Measurements from ENCODE around the gene CRAMP1. TPM values are rescaled to one million over a fixed set of nuclear protein-coding genes. Genes with fewer than 3 reads are reported as not detected.
A peak's percentile ranks its signal among the peaks of the same experiment; 100 is the strongest.

Gene CRAMP1
- total RNA-seq, 2 donors from 2014 or later, result 29.2 to 40.0 TPM

DNA sequence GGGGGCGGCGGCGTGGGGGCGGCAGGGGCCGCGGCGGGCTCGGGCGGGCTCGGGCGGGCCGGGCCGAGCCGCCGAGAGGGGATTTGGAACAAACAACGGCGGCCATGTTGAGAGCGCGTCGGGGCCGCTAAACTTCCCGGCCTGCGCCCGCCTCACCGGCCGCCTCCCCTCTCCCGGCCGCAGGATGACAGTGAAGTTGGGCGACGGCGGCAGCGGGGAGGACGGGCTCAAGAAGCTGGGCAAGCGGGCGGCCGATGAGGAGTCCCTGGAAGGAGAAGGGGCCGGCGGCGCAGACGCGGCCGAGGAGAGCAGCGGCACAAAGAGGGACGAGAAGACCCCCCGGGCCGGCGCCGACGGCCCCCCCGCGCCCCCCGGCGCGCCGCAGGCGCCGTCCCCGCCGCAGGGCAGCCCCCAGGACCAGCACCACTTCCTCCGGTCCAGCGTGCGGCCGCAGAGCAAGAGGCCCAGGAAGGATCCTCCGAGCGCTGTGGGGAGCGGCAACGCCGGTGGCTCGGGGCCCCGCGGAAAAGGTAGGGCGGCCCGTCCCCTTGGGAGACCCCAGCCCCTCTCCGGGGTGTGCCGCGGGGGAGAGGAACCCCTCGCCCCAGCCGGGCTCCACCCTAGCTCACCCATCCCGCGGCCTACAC is 2.4 kb downstream of the CRAMP1 start:
- H3K36me3 ChIP-seq (ENCODE audit: control insufficient read depth, insufficient read depth, low read length), result peaks cover 25% of the 10 kb centered on the region
- peaks cover 18% of the 10 kb centered on the region for H3K27me3 Mint-ChIP-seq (ENCODE audit: insufficient read depth)
- H3K27me3 ChIP-seq (ENCODE audit: control insufficient read depth, insufficient read depth, low read length, poor library complexity, severe bottlenecking), result peaks cover 9% of the 10 kb centered on the region
- TF ChIP-seq, protein P1, sequence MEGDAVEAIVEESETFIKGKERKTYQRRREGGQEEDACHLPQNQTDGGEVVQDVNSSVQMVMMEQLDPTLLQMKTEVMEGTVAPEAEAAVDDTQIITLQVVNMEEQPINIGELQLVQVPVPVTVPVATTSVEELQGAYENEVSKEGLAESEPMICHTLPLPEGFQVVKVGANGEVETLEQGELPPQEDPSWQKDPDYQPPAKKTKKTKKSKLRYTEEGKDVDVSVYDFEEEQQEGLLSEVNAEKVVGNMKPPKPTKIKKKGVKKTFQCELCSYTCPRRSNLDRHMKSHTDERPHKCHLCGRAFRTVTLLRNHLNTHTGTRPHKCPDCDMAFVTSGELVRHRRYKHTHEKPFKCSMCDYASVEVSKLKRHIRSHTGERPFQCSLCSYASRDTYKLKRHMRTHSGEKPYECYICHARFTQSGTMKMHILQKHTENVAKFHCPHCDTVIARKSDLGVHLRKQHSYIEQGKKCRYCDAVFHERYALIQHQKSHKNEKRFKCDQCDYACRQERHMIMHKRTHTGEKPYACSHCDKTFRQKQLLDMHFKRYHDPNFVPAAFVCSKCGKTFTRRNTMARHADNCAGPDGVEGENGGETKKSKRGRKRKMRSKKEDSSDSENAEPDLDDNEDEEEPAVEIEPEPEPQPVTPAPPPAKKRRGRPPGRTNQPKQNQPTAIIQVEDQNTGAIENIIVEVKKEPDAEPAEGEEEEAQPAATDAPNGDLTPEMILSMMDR (conservative IDR thresholded peaks at IDR 0.05), result no peak
- H3K9me3 Mint-ChIP-seq, result peaks cover 13% of the 10 kb centered on the region
- peaks cover 34% of the 10 kb centered on the region for H3K36me3 Mint-ChIP-seq (ENCODE audit: low read depth)
- no peaks in the 10 kb centered on the region for H3K9me3 ChIP-seq (ENCODE audit: control insufficient read depth, low read length)
- H3K9ac ChIP-seq (ENCODE audit: extremely low read depth, low read length, poor library complexity, severe bottlenecking), result peak overlapping the region; percentile 39
- H3K27ac Mint-ChIP-seq, result no peak overlapping the region
- H3K4me3 ChIP-seq (ENCODE audit: low read length), result peak overlapping the region; percentile 83
- no peaks in the 10 kb centered on the region for H3K4me1 ChIP-seq (ENCODE audit: control insufficient read depth, insufficient read depth, low read length)
- 0 to 1% methylated on average over 20 to 80 of the region's 80 CpGs for WGBS, 2 experiments (ENCODE audit: insufficient coverage in 1 of 2, insufficient read length in 1 of 2)
- peak overlapping the region; percentile 79 for H3K4me3 Mint-ChIP-seq
- no peak overlapping the region for H3K27ac ChIP-seq (ENCODE audit: low read depth, low read length)
- peak; percentile 68 for DNase-seq
- peaks cover 20% of the 10 kb centered on the region for H3K4me1 Mint-ChIP-seq

DNA sequence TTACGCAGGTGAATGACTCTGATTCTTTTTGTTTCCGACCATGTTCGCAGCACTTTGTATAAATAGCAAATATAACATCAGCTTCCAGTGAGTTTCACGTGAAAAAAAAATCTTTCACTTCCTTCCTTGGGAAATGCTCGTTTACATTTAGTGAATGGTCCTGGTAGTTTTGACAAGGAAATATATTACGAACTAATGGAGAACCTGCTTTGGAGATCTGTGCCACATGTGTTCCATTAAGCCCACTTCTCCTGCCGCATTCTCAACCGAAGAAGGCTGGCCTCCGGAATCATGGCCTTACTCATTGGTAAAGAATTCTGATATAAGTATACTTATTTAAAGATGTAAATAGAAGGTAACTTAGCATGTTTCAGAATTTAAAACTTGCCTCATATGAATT is 3.6 kb downstream of the CRAMP1 start:
- Mint-ChIP-seq H3K27ac (no peak overlapping the region), H3K27me3 (ENCODE audit: insufficient read depth) (peaks cover 16% of the 10 kb centered on the region), H3K9me3 (peaks cover 11% of the 10 kb centered on the region), H3K4me1 (peaks cover 18% of the 10 kb centered on the region), H3K36me3 (ENCODE audit: low read depth) (peaks cover 43% of the 10 kb centered on the region), H3K4me3 (peak overlapping the region; percentile 79)
- WGBS, 2 experiments (ENCODE audit: insufficient coverage in 1 of 2, insufficient read length in 1 of 2), result 93 to 100% methylated on average over 6 to 9 of the region's 9 CpGs
- H3K9ac ChIP-seq (ENCODE audit: extremely low read depth, low read length, poor library complexity, severe bottlenecking), result no peak overlapping the region
- H3K4me1 ChIP-seq (ENCODE audit: control insufficient read depth, insufficient read depth, low read length), result no peaks in the 10 kb centered on the region
- TF ChIP-seq, protein P1 (conservative IDR thresholded peaks at IDR 0.05), result no peak
- H3K9me3 ChIP-seq (ENCODE audit: control insufficient read depth, low read length), result no peaks in the 10 kb centered on the region
- DNase-seq, result no peak
- H3K27ac ChIP-seq (ENCODE audit: low read depth, low read length), result no peak overlapping the region
- H3K36me3 ChIP-seq (ENCODE audit: control insufficient read depth, insufficient read depth, low read length), result peaks cover 30% of the 10 kb centered on the region
- peak overlapping the region; percentile 83 for H3K4me3 ChIP-seq (ENCODE audit: low read length)
- H3K27me3 ChIP-seq (ENCODE audit: control insufficient read depth, insufficient read depth, low read length, poor library complexity, severe bottlenecking), result peaks cover 9% of the 10 kb centered on the region

DNA sequence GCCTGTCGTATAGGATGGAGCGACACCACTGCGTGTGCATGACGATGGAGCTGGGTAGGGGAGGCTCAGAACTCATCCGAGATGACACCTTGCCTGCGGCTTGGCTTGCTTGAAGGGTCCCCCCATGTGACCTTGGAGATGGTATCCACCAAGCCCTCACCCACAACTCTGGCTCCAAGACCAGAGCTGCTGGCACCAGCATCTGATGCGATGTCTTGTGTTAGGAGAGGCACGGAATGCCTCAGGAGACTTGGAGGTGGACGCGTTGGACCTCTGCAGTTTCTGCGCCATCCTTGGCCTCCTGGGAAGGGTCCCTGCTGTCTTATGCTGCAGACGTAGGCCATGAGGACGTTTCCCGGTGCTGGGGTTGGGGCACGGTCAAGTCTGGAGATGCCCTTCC is 7.8 kb downstream of the CRAMP1 start:
- H3K4me3 Mint-ChIP-seq, result no peak overlapping the region
- H3K27me3 Mint-ChIP-seq (ENCODE audit: insufficient read depth), result no peaks in the 10 kb centered on the region
- TF ChIP-seq, protein P1 (conservative IDR thresholded peaks at IDR 0.05), result no peak
- 96 to 100% methylated on average over 10 to 15 of the region's 15 CpGs for WGBS, 2 experiments (ENCODE audit: insufficient coverage in 1 of 2, insufficient read length in 1 of 2)
- no peaks in the 10 kb centered on the region for H3K9me3 Mint-ChIP-seq
- peaks cover 8% of the 10 kb centered on the region for H3K4me1 Mint-ChIP-seq
- H3K4me3 ChIP-seq (ENCODE audit: low read length), result no peak overlapping the region
- DNase-seq, result no peak
- no peak overlapping the region for H3K27ac Mint-ChIP-seq
- H3K9me3 ChIP-seq (ENCODE audit: control insufficient read depth, low read length), result no peaks in the 10 kb centered on the region
- peaks cover 59% of the 10 kb centered on the region for H3K36me3 Mint-ChIP-seq (ENCODE audit: low read depth)
- H3K4me1 ChIP-seq (ENCODE audit: control insufficient read depth, insufficient read depth, low read length), result no peaks in the 10 kb centered on the region
- H3K27ac ChIP-seq (ENCODE audit: low read depth, low read length), result no peak overlapping the region
- peaks cover 49% of the 10 kb centered on the region for H3K36me3 ChIP-seq (ENCODE audit: control insufficient read depth, insufficient read depth, low read length)
- H3K27me3 ChIP-seq (ENCODE audit: control insufficient read depth, insufficient read depth, low read length, poor library complexity, severe bottlenecking), result no peaks in the 10 kb centered on the region
- H3K9ac ChIP-seq (ENCODE audit: extremely low read depth, low read length, poor library complexity, severe bottlenecking), result no peak overlapping the region
